Fibroblast of pulmonary artery (primary cell): ENCODE measurements around the gene MCRIP2.

Experiments used
- DNase-seq: peaks from one replicate; pipeline ENCODE4 v3.0.0-alpha.2; 2010; ENCODE audit warnings: low read depth
- H3K4me3 ChIP-seq: replicated peaks from 2 replicates; pipeline ENCODE4 v1.5.1; 2011; ENCODE audit warnings: low read depth, mild to moderate bottlenecking, control low read depth, low read length, moderate library complexity
- TF ChIP-seq, protein P1 (sequence below): IDR thresholded peaks from 2 replicates; pipeline ENCODE4 v1.5.1; 2011; ENCODE audit warnings: mild to moderate bottlenecking, control low read depth, low read length, inconsistent platforms; ENCODE audit errors: missing control alignments

Gene MCRIP2

DNA sequence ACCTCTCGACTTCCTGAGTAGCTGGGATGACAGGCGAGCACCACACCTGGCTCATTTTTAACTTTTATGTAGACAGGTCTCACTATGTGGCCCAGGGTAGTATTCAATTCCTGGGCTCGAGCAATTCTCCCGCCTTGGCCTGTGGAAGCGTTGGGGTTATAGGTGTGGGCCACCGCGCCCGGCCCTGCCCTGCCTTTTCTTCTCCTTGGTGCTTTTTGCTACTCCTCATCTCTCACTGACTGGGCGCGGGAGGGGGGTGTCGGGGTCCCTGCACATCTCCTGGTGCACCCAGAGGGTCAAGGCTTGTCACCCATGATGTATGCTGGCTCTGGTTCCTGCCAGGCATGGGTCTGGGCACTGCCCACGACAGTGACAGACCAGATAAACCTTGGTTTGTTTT, 2.9 kb downstream of the MCRIP2 start:
- no peak for DNase-seq
- no peak overlapping the region for H3K4me3 ChIP-seq
- TF ChIP-seq, protein P1, sequence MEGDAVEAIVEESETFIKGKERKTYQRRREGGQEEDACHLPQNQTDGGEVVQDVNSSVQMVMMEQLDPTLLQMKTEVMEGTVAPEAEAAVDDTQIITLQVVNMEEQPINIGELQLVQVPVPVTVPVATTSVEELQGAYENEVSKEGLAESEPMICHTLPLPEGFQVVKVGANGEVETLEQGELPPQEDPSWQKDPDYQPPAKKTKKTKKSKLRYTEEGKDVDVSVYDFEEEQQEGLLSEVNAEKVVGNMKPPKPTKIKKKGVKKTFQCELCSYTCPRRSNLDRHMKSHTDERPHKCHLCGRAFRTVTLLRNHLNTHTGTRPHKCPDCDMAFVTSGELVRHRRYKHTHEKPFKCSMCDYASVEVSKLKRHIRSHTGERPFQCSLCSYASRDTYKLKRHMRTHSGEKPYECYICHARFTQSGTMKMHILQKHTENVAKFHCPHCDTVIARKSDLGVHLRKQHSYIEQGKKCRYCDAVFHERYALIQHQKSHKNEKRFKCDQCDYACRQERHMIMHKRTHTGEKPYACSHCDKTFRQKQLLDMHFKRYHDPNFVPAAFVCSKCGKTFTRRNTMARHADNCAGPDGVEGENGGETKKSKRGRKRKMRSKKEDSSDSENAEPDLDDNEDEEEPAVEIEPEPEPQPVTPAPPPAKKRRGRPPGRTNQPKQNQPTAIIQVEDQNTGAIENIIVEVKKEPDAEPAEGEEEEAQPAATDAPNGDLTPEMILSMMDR: no peak

DNA sequence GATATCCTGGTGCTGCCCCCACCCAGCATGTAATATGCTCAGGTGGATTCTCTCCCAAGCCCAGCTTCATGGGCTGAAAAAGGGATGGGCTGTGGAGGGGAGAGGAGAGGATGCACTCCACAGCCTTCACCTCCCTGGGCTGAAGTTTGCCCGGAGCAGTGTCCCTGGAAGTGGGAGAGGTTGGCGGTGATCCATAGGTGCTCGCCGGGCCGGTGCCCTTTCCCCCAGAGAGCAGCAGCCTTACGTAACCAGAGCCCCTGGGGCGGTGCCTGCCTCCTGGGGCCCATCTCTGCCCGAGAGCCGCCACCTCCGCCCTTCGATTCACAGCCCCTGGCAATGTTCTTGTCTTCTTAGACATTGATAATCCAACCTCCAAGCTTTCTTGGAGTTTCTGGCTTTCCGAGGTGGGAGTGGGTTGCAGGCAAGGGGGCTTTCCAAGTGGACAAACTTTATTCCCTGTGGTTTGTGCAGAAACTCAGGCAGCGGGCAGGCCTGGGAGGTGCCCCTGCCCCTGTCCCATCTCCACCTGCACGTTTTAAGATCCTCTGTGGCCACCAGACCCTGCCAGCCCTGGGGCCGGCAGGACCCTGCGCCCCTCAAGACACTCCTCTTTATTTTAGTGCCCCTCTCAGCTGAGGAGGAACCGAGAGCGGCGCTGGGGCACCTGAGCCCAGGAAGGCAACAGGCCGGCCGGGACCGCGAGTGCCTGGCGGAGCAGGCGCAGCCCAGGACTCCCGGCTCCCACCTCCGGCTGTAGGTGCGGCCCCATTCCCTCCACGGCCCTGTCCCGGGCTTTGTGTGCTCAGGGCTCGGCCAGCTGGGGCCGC, 4.4 kb downstream of the MCRIP2 start:
- TF ChIP-seq, protein P1: no peak
- DNase-seq: no peak
- no peak overlapping the region for H3K4me3 ChIP-seq

DNA sequence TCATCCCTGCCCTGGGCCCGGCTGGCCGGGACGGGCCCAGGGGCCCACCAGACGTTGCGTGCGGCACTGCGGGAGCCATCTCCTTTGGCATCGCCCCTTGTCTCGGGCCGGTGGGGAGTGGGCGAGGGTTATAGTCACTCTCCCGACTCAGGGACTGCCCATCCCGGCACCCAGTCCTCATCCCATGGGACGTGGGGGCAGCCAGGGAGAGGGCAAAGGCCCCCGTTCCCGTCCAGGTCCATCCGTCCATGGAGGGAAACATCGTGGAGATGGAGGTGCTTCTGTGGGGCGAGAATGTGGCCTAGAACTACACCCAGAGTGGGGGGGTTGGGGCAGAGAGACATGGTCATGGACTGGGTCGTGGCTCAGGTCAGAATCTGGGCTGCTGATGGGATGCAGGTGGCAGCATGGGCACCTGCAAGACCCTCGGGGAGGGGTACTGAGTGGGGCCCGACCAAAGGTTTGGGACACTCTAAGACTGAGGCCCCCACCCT, 5.1 kb downstream of the MCRIP2 start:
- H3K4me3 ChIP-seq: no peak overlapping the region
- no peak for DNase-seq
- TF ChIP-seq, protein P1: no peak

DNA sequence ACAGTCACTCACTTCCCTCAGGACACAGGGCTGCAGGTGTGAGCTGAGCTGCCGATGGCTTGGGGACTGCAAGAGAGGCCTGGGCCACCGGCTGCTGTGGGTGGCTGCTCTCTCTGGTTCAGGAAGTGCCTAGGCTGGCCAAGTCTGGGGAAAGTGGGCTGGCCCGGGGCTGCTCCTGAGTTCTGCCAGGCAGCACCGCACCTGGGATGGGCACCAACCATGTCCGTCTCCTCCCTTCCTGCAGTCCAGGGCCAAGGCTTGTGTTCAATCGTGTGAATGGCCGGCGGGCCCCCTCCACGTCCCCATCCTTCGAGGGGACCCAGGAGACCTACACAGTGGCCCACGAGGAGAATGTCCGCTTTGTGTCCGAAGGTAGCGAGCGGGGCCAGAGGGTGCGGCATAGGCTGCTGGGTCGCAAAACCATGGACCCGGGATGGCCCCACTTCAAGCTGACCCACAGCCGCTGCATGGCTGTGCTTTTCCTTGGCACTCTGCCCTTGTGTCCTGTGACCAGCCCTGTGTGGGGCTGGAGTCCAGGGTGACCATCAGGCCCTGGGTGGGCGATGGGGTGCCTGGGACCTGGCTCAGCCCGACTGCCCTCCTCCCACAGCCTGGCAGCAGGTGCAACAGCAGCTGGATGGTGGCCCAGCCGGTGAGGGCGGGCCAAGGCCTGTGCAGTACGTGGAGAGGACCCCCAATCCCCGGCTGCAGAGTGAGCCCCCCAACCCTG, 5.7 kb downstream of the MCRIP2 start:
- TF ChIP-seq, protein P1: no peak
- no peak overlapping the region for H3K4me3 ChIP-seq
- no peak for DNase-seq

DNA sequence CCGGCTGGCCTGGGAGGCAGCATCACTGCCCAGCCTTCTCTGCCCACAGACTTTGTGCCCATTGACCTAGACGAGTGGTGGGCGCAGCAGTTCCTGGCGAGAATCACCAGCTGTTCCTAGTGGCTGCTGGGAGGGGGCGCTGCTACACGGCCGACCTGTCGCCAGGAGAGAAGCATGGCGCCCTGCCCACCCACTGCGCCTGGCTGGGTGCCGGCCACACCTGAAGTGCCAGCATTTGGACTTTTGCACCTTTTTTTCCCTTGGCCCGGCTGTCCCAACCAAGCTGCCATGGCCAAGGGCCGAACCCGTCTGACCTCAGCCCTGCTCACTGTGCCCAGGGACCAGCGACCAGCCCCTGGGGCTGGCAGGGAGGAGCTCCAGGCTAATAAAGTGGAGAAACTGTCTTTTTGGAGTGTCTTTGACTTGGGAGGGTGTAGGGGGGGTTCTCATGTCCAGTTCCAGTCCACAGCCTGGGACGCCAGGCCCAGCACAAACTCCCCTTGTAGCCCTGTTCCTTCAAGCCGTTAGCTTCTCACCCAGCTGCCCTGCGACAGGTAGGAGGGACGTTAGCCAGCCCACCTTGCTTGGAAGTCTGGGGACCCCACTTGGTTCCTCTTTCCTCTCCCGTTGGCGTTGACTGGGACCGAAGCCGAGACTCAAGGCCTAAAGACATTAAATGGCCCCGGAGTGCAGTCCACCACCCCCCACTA, 6.6 kb downstream of the MCRIP2 start:
- peak; percentile 24 for DNase-seq
- H3K4me3 ChIP-seq: peak overlapping the region; percentile 67
- TF ChIP-seq, protein P1: peak; percentile 36

DNA sequence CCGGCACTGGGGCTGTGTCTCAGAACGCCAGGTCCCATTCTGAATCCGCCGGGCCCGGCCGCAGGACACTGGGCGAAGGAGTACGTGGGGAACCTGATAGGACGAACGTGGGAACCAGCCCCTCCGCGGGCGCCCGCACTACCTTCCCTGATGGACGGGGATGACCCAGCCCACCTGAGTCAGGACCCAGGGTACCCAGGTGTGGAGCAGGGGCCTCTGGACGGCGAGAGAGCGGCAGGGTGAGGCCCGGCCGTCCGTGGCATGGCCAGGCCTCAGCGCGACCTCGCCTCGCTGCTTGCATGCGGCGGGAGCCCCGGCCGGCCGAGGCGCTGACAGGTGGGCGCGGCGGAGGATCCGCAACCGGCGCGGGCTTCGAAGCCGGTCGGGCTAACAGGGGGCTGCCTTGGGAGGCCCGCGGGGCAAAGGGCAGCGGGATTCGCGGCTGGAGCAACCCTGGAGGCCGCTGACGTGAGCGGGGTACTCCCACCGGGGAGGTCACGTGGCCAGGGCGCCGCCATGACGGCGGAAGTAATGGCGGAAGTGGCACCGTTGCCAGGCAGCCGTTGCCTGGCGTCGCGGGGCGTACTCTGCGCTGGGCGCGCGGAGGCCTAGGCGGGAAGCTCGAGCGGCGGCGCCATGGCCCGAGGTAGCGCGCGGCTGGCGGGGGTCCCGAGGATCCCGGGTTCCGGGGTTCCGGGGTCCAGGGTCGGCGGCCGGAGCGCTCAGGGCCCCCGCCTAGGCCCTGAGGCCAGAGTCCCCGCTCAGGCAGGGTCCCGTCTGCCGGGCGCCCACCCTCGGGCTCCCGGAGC, 7.4 kb downstream of the MCRIP2 start, which contains the start of gene WDR90:
Gene WDR90 (plus strand): TSS at position 585 of the 809 bp plus-strand sequence. CDS start 52 bp downstream, at position 637.
- H3K4me3 ChIP-seq: peak within 1 kb of the TSS; percentile 67
- TF ChIP-seq, protein P1: no peak
- DNase-seq: peak; percentile 91
